GF-D8 (cell line): ENCODE data around the gene AGAP1.
"Not testable (repeated sequence)": the region's sequence is repeated elsewhere in the genome, so short reads cannot be mapped to it uniquely, and the experiment has no call there.

Source experiments
- DNase-seq: peaks from one replicate; lab custom pipeline; 2025; lab: John Stamatoyannopoulos, UW

AGAP1 gene

GRCh38 chr2:236073867-236074655, 580.2 kb downstream of the AGAP1 start:
- no peak for DNase-seq

- DNase-seq: no peak
These were observed 582.0 kb downstream of the AGAP1 start for GRCh38 chr2:236075802-236076201.

- no peak for DNase-seq
These were observed 584.7 kb downstream of the AGAP1 start for GRCh38 chr2:236078297-236079255.

- no peak for DNase-seq
These were observed 586.6 kb downstream of the AGAP1 start for GRCh38 chr2:236080412-236080811.

GRCh38 chr2:236081171-236081570, 587.3 kb downstream of the AGAP1 start:
- DNase-seq: no peak

GRCh38 chr2:236082061-236082460, 588.2 kb downstream of the AGAP1 start:
- no peak for DNase-seq

GRCh38 chr2:236083934-236084333, 590.1 kb downstream of the AGAP1 start:
- DNase-seq: no peak

- DNase-seq: no peak
These were observed 591.4 kb downstream of the AGAP1 start for GRCh38 chr2:236085211-236085610.

- DNase-seq: no peak
These were observed 591.8 kb downstream of the AGAP1 start for GRCh38 chr2:236085647-236086046.

- DNase-seq: no peak
These were observed 592.6 kb downstream of the AGAP1 start for GRCh38 chr2:236086403-236086970.

- no peak for DNase-seq
These were observed 593.2 kb downstream of the AGAP1 start for GRCh38 chr2:236086971-236087465.

- DNase-seq: no peak
These were observed 594.7 kb downstream of the AGAP1 start for GRCh38 chr2:236088368-236089057.

GRCh38 chr2:236089271-236090026, 595.6 kb downstream of the AGAP1 start:
- DNase-seq: no peak

- no peak for DNase-seq
These were observed 596.2 kb downstream of the AGAP1 start for GRCh38 chr2:236090027-236090382.

GRCh38 chr2:236090826-236091225, 597.0 kb downstream of the AGAP1 start:
- not testable (repeated sequence) for DNase-seq

- no peak for DNase-seq
These were observed 598.9 kb downstream of the AGAP1 start for GRCh38 chr2:236092714-236093113.

- no peak for DNase-seq
These were observed 599.3 kb downstream of the AGAP1 start for GRCh38 chr2:236093134-236093533.

- DNase-seq: no peak
These were observed 601.7 kb downstream of the AGAP1 start for GRCh38 chr2:236095504-236095903.

GRCh38 chr2:236101311-236101950, 607.6 kb downstream of the AGAP1 start:
- DNase-seq: no peak

GRCh38 chr2:236102971-236103370, 609.1 kb downstream of the AGAP1 start:
- no peak for DNase-seq

- DNase-seq: no peak
These were observed 610.1 kb downstream of the AGAP1 start for GRCh38 chr2:236103981-236104380.
